Heart left ventricle (tissue), 16 donors: ENCODE measurements around the gene NR3C1. TPM values are rescaled to one million over a fixed set of nuclear protein-coding genes. Genes with fewer than 3 reads are reported as not detected.

Experiments
- ATAC-seq, 4 donors: fragments of 200-7000 bp; cut with Tn5 transposase; one replicate each; pipeline ENCODE4 v1.9.1; 2020 to 2022; ENCODE audit warnings: moderate library complexity in 4 of 4, mild to moderate bottlenecking in 3 of 4, moderate number of reproducible peaks in 1 of 4
- DNase-seq, 5 donors: peaks; one replicate each; pipeline ENCODE4 v3.0.0-alpha.2; 2020
- H3K27ac ChIP-seq, 12 donors: fragments of 200-600 bp; sonication (generic) in 4 of 12; one replicate each; pipeline versions ENCODE4 v1.5.0 to v1.8.0; 2016 to 2022; ENCODE audit warnings: mild to moderate bottlenecking in 2 of 12
- H3K27me3 ChIP-seq, 9 donors: fragments of 200-600 bp; sonication (generic) in 2 of 9; one replicate each; pipeline versions ENCODE4 v1.5.1 to v1.8.0; 2016 to 2022; ENCODE audit warnings: mild to moderate bottlenecking in 3 of 9
- H3K36me3 ChIP-seq, 9 donors: fragments of 200-600 bp; sonication (generic) in 2 of 9; one replicate each; pipeline versions ENCODE4 v1.5.0 to v1.8.0; 2018 to 2022; ENCODE audit warnings: mild to moderate bottlenecking in 2 of 9
- H3K4me1 ChIP-seq, 12 donors: fragments of 200-600 bp; sonication (generic) in 4 of 12; one replicate each; pipeline versions ENCODE4 v1.5.0 to v1.8.0; 2016 to 2022; ENCODE audit warnings: mild to moderate bottlenecking in 3 of 12
- H3K4me3 ChIP-seq, 12 donors: fragments of 200-600 bp; sonication (generic) in 4 of 12; one replicate each; pipeline versions ENCODE4 v1.5.0 to v1.8.0; 2017 to 2022; ENCODE audit warnings: mild to moderate bottlenecking in 9 of 12, moderate library complexity in 4 of 12
- H3K9me3 ChIP-seq, 12 donors: fragments of 200-600 bp; sonication (generic) in 4 of 12; one replicate each; pipeline versions ENCODE4 v1.5.0 to v1.8.0; 2016 to 2022; ENCODE audit warnings: mild to moderate bottlenecking in 1 of 12
- CTCF ChIP-seq, 12 donors: fragments of 200-600 bp; sonication (generic) in 4 of 12; IDR thresholded peaks; one replicate each; pipeline versions ENCODE4 v1.5.0 to v1.8.0; 2018 to 2022; ENCODE audit warnings: antibody characterized with exemption in 12 of 12, mild to moderate bottlenecking in 5 of 12
- POLR2A ChIP-seq, 2 donors: fragments of 450-650 bp; IDR thresholded peaks; one replicate each; pipeline ENCODE4 v1.6.1; 2017; ENCODE audit warnings: antibody characterized with exemption in 2 of 2, mild to moderate bottlenecking in 2 of 2, moderate library complexity in 2 of 2
- WGBS, 4 donors: extraction: QIAGEN DNeasy Blood & Tissue Kit in 2 of 4; methylation state at CpG; one replicate each; pipeline versions ENCODE4 v1.1.5 to v1.1.7; 2013 to 2018; 5-methylcytosine and 5-hydroxymethylcytosine counted together
- intact Hi-C, 10 donors: fragments of 100-400 bp; cut with DNase I; formaldehyde crosslinking; loops; one replicate each; pipeline versions ENCODE4 v1.11.1 to v1.14.2; 2022
- polyA plus RNA-seq, 2 donors: library from polyadenylated mRNA; stranded (reverse); fragments of 200-250 nt; gene quantifications; one replicate each; pipeline ENCODE4 v1.2.3, GENCODE V29; 2013
- total RNA-seq, 9 donors: library from RNA; depleted of rRNA in 2 of 9; stranded (reverse); fragments of >200 nt in 2 of 9; fragmentation: NEBNext Ultra II Directional in 3 of 9; extraction: Animal tissue kit (Norgen Biotek cat#: 25700) in 3 of 9; gene quantifications; one replicate each; pipeline versions ENCODE4 v1.1.0 to v1.2.4, GENCODE V29; 2016 to 2023
- donor health status: ischemic (EF 13 %, LVEDD 7.1; RV severe dilation, severe dysfunction).
- donor health status: healthy with polysubstance abuse.
- donor health status: DM: no; HTN: yes; CAD: no.
- donor health status: DM: no; HTN: no; CAD: no.
- donor health status: ischemic (EF 25% LVEDD 6.9; RV normal size, moderate dysfunction).
- donor health status: ischemic (EF 25% LVEDD 5.7; RV mildly dilated, moderate dysfunction).
- donor health status: healthy.
- donor health status: DM: yes; HTN: yes; CAD: no.
- donor health status: ischemic (EF 35%, LVEDD 5.7; RV mildly dilated, moderate dysfunction).
- donor health status: nonischemic (EF 11% LVEDD 7.7; RV severe dilation, severe dysfunction).
- donor health status: DM: yes; HTN: yes; CAD: no.
- donor health status: PGD.
- donor health status: ischemic (EF 29% LVEDD 5.4; RV normal size, mild dysfunction).
- donor health status: nonischemic (EF 23%, LVEDD 6.1; RV moderate dilation, normal function).

NR3C1 gene
- total and polyA plus RNA-seq, 11 donors: 10.4 to 73.7 (median 45.3) TPM

GRCh38 chr5:143229896-143230675 lies 173.4 kb downstream of the NR3C1 start:
- TF ChIP-seq POLR2A (IDR thresholded peaks at IDR 0.05) (no peak), CTCF (IDR thresholded peaks at IDR 0.05) (no peak)
- Histone ChIP-seq H3K9me3 (no peaks in the 10 kb centered on the region), H3K36me3 (peaks cover 0 to 1% (median 0%) of the 10 kb centered on the region in 9 donors), H3K27ac (no peak overlapping the region), H3K4me3 (no peak overlapping the region), H3K4me1 (peaks cover 0 to 25% (median 11%) of the 10 kb centered on the region in 12 donors), H3K27me3 (no peaks in the 10 kb centered on the region)
- intact Hi-C loops: loop anchor here in 2 of 10 donors (10.0 kb wide), 2 partner anchors 45 to 165 kb away; no protein-coding TSS in a partner anchor
- ATAC-seq: peak; percentile 44 to 78 (median 68)
- DNase-seq: peak in 1 of 5 donors; percentile 39
- 60 to 67% (median 65%) methylated on average over 10 of the region's 10 CpGs for WGBS, 4 donors

GRCh38 chr5:143229426-143229895 lies 174.0 kb downstream of the NR3C1 start:
- ATAC-seq: peak; percentile 33 to 73 (median 56)
- 61 to 78% (median 71%) methylated on average over 7 to 8 of the region's 8 CpGs for WGBS, 4 donors
- DNase-seq: peak in 1 of 5 donors; percentile 39
- Histone ChIP-seq H3K4me3 (no peak overlapping the region), H3K4me1 (peaks cover 0 to 25% (median 11%) of the 10 kb centered on the region in 12 donors), H3K27me3 (no peaks in the 10 kb centered on the region), H3K27ac (no peak overlapping the region), H3K36me3 (peaks cover 0 to 6% (median 0%) of the 10 kb centered on the region in 9 donors), H3K9me3 (no peaks in the 10 kb centered on the region)
- TF ChIP-seq CTCF (IDR thresholded peaks at IDR 0.05) (no peak), POLR2A (IDR thresholded peaks at IDR 0.05) (no peak)
- intact Hi-C loops: loop anchor here in 2 of 10 donors (10.0 kb wide), 2 partner anchors 45 to 165 kb away; no protein-coding TSS in a partner anchor

- Histone ChIP-seq H3K4me3 (no peak overlapping the region), H3K36me3 (peaks cover 0 to 13% (median 6%) of the 10 kb centered on the region in 9 donors), H3K9me3 (no peaks in the 10 kb centered on the region), H3K27me3 (no peaks in the 10 kb centered on the region), H3K4me1 (peaks cover 0 to 25% (median 11%) of the 10 kb centered on the region in 12 donors), H3K27ac (no peak overlapping the region)
- ATAC-seq: no peak
- TF ChIP-seq POLR2A (IDR thresholded peaks at IDR 0.05) (no peak), CTCF (IDR thresholded peaks at IDR 0.05) (no peak)
- intact Hi-C loops: loop anchor here in 2 of 10 donors (10.0 kb wide), 2 partner anchors 46 to 166 kb away; no protein-coding TSS in a partner anchor
- 88 to 93% (median 90%) methylated on average over 8 of the region's 8 CpGs for WGBS, 4 donors
- DNase-seq: no peak
Observed at GRCh38 chr5:143228597-143229293, 174.7 kb downstream of the NR3C1 start.
